NCI-H524 (cell line): ENCODE results near the gene KIZ.

Experiments
- DNase-seq, 2 experiments: peaks; one replicate each; lab custom pipeline; 2025; lab: John Stamatoyannopoulos, UW

The KIZ gene

GRCh38 chr20:21177767-21178166, 51.9 kb downstream of the KIZ start:
- no peak for DNase-seq

DNA sequence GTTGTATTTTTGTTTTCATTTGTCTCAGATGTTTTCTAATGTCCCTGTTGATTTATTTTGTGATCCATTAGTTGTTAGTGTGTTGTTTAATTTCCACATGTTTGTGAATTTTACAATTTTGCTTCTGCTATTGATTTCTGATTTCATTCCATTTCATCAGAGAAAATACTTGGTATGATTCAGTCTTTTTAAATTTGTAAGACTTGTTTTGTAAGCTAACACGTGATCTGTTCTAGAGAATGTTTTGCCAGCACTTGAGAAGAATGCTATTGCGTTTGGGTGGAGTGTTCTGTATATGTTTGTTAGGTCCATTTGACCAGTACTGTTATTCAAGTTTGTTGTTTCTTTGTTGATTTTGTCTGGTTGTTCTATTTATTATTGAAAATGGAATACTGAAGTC, 53.9 kb downstream of the KIZ start:
- DNase-seq, result no peak

DNA sequence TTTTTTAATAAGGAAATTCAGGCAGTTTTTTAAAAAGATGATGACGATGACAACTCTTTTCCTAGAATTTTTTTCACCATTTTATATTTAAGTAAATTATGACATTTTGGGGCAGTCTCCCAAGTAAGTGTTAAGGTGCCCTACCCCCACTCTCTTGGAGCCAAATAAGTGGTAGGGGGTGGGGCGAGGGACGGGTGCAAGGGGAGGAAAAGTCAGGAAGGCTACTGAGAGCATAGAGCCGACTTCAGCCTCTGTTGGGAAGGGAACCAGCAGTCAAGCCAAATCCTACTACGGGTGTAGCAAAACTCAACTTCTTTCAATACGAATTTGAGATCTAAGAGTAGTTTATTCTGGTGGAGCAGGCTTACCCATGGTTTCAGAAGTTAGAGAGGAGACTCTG, 54.4 kb downstream of the KIZ start:
- no peak for DNase-seq

DNA sequence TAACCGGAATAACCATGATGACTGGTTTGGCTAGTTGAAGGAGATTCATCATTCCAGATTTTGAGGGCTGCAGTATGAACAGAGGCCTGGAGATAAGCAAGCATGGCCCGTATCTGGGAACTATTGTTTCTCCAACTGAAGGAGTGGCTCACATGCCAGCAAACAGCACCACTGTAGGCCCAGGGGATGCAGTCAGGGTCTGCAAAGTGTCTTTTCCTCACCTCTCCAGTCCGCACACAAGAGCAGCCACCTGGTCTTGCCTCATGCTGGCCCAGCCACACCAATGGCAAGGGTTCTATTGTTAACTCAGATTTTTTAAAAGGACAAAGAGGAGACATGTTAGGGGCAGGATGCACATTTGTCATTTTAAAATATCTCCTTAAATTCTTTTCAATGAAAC, 55.1 kb downstream of the KIZ start:
- DNase-seq, result no peak

GRCh38 chr20:21182832-21183563, 57.1 kb downstream of the KIZ start:
- DNase-seq, result no peak

- no peak for DNase-seq
These were observed 57.8 kb downstream of the KIZ start for GRCh38 chr20:21183722-21184121.

- DNase-seq, result no peak
These were observed 58.9 kb downstream of the KIZ start for GRCh38 chr20:21184819-21185218.

DNA sequence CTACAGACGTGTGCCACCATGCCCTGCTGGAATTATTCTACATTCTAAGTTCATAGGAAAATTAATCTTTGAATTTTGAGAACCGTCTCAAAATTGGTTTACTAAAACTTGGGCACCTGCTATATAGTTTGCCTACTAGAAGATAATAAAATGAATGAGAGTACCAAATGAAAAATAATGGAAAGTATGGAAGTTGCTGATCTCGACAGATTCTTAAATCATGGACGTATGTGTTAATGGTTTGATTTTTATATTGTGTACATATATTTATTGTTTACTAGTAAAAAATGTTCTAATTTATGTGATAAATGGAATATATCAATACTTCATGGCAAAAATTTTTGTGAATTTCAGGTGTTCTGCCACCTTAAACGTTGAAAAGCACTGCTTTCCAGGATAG, 60.0 kb downstream of the KIZ start:
- DNase-seq, result no peak

DNA sequence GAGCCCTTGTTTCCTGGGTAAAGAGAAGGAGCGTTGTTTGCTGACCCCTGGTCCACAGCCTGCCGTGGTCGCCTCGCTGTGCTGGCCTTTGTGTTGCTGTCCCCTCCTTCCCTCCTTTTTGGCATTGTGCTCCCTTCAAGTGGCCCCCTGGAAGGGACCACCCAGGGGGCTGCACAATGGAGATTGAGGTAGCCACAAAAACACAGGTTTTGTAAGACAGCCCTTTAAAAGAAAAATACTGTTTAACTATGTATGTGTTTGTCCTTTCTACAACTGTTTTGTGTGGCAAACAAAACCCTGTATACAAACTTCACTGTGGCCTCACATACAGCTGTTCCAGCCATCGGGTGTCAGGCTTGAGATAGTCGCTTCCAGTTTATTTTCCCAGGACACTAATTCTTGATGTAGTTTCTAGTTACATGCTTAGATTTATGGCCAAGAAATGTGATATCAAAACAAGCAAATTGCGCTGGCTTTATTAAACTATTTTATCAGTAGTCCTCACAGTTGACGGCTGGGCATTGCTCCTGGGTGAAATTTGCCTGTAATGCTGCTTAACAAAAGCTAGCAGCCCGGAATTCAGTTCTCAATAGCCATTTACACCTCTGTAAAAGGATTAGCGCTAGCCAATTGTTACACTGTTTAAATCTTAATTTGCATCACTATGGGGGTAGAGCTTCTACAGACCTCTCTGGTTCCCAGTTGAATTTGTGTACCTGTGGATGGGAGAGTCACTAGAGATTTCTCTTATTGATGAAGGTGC, 64.1 kb downstream of the KIZ start:
- DNase-seq, result no peak

DNA sequence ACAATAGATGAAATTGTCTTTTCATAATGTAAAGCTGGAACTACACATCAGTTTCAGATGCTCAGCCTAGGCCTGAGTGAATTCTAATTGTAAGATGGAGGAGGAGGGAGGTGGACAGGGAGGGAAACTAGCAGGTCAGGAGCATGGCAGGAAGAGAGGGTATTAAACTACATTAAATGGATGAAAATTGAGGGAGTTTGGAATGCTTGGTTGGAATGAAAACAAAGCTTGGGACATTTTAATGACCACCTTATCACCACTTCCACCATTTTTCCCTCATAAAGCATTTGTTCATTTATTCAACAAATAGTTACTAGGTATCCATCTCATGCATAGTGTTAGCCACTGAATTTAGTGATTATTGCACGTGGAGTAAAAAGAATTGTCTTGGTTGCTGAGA, 65.0 kb downstream of the KIZ start:
- DNase-seq, result no peak

DNA sequence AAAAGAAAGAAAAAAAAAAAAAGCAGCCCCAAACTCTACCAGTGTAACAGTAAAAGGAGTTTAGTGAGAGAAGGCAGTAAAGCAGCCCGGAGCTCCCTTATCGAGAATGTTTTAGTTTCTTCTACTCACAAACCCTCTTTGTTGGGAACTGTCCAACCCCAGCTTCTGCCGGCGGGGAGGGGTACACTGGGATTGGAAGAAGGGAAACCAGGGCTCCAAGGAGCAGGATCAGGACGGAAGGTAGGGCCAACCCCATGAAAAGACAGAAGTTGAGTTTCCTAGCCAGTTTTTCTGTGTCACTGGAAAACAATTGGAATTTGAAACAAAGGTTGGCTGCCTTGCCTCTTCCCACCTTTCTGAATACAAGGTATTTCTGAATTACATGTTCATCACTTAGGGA, 66.0 kb downstream of the KIZ start:
- no peak for DNase-seq

GRCh38 chr20:21202259-21202658, 76.4 kb downstream of the KIZ start:
- DNase-seq, result no peak

- no peak for DNase-seq
These were observed 77.3 kb downstream of the KIZ start for GRCh38 chr20:21203088-21203656.

DNA sequence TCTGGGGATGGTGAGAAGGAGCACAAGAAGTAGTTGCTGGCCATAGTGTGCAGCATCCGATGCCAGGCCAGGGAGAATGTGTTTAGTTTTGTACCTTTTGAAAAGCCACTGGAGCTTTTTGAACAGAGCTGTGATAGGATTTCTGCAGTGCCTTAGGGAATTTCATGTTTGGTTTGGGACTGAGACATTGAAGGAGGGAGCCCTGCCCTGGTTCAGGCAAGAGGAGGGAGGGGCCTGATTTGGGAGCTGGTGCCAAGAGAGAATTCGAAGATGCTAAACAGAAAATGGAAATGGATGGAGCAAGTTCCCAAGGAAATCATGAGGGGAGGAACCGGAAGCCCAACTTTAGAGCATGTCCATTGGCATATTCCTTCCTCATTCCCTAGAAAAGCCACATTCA, 80.7 kb downstream of the KIZ start:
- DNase-seq, result no peak

- DNase-seq, result no peak
These were observed 83.1 kb downstream of the KIZ start for GRCh38 chr20:21208999-21209398.

DNA sequence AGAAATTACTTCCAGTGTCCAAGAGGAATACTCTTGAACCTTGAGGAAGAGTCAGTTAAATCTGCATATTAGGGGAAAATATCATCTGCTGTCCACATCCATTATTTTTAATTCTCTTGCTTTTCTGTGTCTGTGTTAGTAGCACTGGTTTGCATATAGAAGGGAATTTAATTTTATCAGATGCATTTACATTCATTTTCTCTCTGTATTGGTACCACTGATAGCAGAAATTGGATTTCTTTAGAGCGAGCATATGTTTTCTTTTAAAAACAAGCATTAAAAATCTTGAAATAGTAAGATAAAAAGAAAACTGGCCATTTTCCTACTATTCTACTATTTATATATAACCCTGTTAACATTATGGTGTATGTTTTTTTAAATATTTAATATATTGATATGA, 83.8 kb downstream of the KIZ start:
- DNase-seq, result no peak

- DNase-seq, result no peak
These were observed 87.8 kb downstream of the KIZ start for GRCh38 chr20:21213691-21214090.

DNA sequence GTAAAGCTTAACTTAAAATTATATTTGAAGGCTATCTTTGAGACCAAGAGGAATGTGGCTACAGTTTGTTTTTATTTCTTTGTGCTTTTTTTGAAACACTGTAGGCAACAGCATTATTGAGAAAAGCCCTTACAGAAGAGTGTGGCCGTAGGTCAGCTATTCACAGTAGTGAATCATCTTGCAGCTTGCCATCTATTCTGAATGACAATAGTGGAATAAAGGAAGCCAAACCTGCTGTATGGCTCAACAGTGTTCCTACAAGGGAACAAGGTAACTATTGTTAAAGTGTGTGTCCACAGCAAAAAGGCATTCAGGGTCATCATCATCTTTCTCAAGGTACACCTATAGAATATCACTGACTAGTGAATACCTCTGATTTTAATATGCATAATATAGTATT, 88.5 kb downstream of the KIZ start:
- DNase-seq, result no peak

DNA sequence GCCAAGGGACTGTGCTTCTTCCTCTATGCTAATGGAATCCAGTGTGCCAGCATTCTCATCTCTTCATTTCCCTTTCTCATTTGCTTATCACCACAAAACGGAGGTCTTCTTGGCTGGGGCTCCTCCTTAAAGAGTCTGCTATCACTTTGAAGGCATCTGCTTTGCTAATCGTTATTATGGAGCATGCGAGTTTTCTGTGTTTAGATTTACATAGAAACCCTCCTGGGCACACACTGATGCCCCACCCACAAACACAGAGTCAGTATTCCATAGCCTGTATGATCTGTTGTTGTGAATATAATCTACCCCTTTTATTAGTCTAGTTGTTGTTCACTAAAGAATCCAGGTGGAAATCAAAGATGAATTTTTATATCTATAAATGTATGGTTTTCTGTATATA, 93.8 kb downstream of the KIZ start:
- no peak for DNase-seq

GRCh38 chr20:21224217-21224616, 98.3 kb downstream of the KIZ start:
- DNase-seq, result no peak

- DNase-seq, result no peak
These were observed 99.5 kb downstream of the KIZ start for GRCh38 chr20:21225215-21225947.

DNA sequence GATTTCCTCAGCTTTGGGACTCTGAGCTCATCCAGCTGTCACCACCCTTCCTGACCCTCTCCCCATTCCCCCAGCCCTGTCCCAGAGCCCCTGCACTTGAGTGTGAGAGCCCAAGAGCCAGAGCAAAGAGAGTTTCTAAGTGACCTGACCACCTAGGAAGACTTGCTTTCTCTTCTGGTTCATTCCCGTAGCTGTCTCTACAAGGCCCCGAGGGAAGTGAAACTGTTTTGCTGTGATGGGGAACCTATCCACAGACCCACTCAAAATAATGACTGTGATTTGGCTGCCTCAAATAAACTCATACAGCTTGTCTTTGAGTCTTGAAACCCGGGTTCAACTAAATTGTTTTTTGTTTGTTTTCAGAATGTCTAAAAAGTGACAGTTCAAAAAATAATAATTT, 102.6 kb downstream of the KIZ start:
- no peak for DNase-seq

- no peak for DNase-seq
These were observed 103.3 kb downstream of the KIZ start for GRCh38 chr20:21229163-21229562.
